Prostate gland (tissue), 2 donors: Measurements from ENCODE around the gene ZNF491. TPM values are rescaled to one million over a fixed set of nuclear protein-coding genes. Genes with fewer than 3 reads are reported as not detected.
"Not testable (repeated sequence)": the region's sequence is repeated elsewhere in the genome, so short reads cannot be mapped to it uniquely, and the experiment has no call there.

Experiments
- DNase-seq: peaks from one replicate; pipeline ENCODE4 v3.0.0-alpha.2; 2019; ENCODE audit warnings: low spot score
- H3K27ac ChIP-seq, 2 donors: fragments of 200-600 bp; sonication (generic); 2 replicates each; pipeline ENCODE4 v1.5.1; 2017 to 2019
- H3K27me3 ChIP-seq: fragments of 200-600 bp; sonication (generic); replicated peaks from 2 replicates; pipeline ENCODE4 v1.5.1; 2019; ENCODE audit not compliant: insufficient read depth
- H3K36me3 ChIP-seq, 2 donors: fragments of 200-600 bp; sonication (generic); 1 replicate in 1 of 2; 2 replicates in 1 of 2; pipeline versions ENCODE4 v1.5.1 to v1.8.1; 2017 to 2019
- H3K4me1 ChIP-seq: fragments of 200-600 bp; sonication (generic); replicated peaks from 2 replicates; pipeline ENCODE4 v1.5.1; 2019
- H3K4me3 ChIP-seq, 2 donors: fragments of 200-600 bp; sonication (generic); 2 replicates each; pipeline ENCODE4 v1.5.1; 2017 to 2019
- H3K9me3 ChIP-seq: fragments of 200-600 bp; sonication (generic); 2 replicates; pipeline ENCODE4 v1.5.1; 2017
- CTCF ChIP-seq, 4 experiments: fragments of 200-600 bp in 2 of 4; fragments of 450-650 bp in 2 of 4; sonication (generic) in 2 of 4; IDR thresholded peaks; 1 replicate in 3 of 4; 2 replicates in 1 of 4; pipeline ENCODE4 v1.5.1; 2016 to 2019; ENCODE audit warnings: antibody characterized with exemption in 4 of 4, mild to moderate bottlenecking in 2 of 4, moderate library complexity in 2 of 4
- POLR2A ChIP-seq: fragments of 450-650 bp; IDR thresholded peaks from one replicate; pipeline ENCODE4 v1.6.1; 2016; ENCODE audit warnings: antibody characterized with exemption, mild to moderate bottlenecking
- POLR2AphosphoS5 ChIP-seq: sonication (generic); formaldehyde crosslinking; IDR thresholded peaks from one replicate; pipeline ENCODE4 v1.6.1; 2017; ENCODE audit warnings: antibody characterized with exemption
- WGBS: methylation state at CpG from one replicate; pipeline ENCODE4 v1.1.5; 2018; 5-methylcytosine and 5-hydroxymethylcytosine counted together
- intact Hi-C: fragments of 100-400 bp; cut with DNase I; formaldehyde crosslinking; loops from one replicate; pipeline ENCODE4 v1.14.2; 2022
- total RNA-seq, 2 donors: library from RNA; depleted of rRNA; stranded (reverse); fragments of >200 nt; gene quantifications; one replicate each; pipeline ENCODE4 v1.1.0, GENCODE V29; 2016

Gene ZNF491
- total RNA-seq, 2 donors from 2014 or later, result 1.6 to 2.3 TPM

GRCh38 chr19:11766597-11767591 is 31.4 kb upstream of the ZNF491 start, which contains the start of gene ZNF441:
Gene ZNF441 (plus strand): TSS chr19:11767000. CDS start chr19:11767194, 194 bp downstream.
- H3K9me3 ChIP-seq, result no peaks in the 10 kb centered on the region
- under 1% methylated on average over 57 of the region's 61 CpGs for WGBS
- peak in 2 of 4 experiments; percentile 5 for TF ChIP-seq CTCF (IDR thresholded peaks at IDR 0.05)
- TF ChIP-seq POLR2AphosphoS5, result peak; percentile 96
- TF ChIP-seq POLR2A, result peak; percentile 64
- peak; percentile 97 for DNase-seq
- no peaks in the 10 kb centered on the region for H3K4me1 ChIP-seq
- H3K4me3 ChIP-seq, result peak within 1 kb of the TSS; percentile 87 to 88
- H3K27me3 ChIP-seq, result no peaks in the 10 kb centered on the region
- no peaks in the 10 kb centered on the region for H3K36me3 ChIP-seq
- intact Hi-C loops, result no loop called here
- H3K27ac ChIP-seq, result peak within 1 kb of the TSS; percentile 94 to 96

DNA sequence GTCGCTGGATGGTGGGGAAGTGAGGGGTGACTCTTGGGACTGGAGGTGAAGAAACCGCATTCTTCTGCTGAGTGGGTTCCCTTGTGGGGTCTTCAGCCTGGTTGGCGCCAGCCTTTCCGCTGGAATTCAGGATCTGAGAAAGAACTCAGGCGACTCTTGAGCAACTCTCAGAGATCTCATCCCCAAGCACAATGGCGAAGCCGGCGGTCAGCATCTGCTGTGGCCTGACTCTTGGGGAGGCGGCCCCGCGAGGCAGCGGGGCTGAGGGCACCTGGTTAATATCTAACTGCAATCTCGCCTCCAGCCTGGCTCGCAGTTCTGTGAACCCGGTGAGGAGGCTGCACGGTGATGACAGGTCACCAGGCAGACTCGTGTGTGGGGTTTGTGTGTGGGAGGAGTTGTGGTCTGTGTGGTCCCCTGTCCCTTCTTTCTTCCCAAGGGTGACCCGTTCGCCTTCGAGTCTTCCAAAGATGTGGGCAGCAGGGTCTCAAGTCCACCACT is 30.6 kb upstream of the ZNF491 start:
- no peaks in the 10 kb centered on the region for H3K36me3 ChIP-seq
- H3K27ac ChIP-seq, result peak overlapping the region; percentile 94 to 96
- no peaks in the 10 kb centered on the region for H3K4me1 ChIP-seq
- H3K27me3 ChIP-seq, result no peaks in the 10 kb centered on the region
- TF ChIP-seq POLR2AphosphoS5 (no peak), POLR2A (no peak), CTCF (IDR thresholded peaks at IDR 0.05) (no peak)
- 1% methylated on average over 20 of the region's 20 CpGs for WGBS
- intact Hi-C loops, result no loop called here
- peak; percentile 11 for DNase-seq
- peak overlapping the region; percentile 87 to 88 for H3K4me3 ChIP-seq
- no peaks in the 10 kb centered on the region for H3K9me3 ChIP-seq

GRCh38 chr19:11769995-11770394 is 28.3 kb upstream of the ZNF491 start:
- 93% methylated on average over 4 of the region's 4 CpGs for WGBS
- no peak overlapping the region for H3K27ac ChIP-seq
- H3K27me3 ChIP-seq, result no peaks in the 10 kb centered on the region
- intact Hi-C loops, result no loop called here
- no peaks in the 10 kb centered on the region for H3K4me1 ChIP-seq
- H3K9me3 ChIP-seq, result no peaks in the 10 kb centered on the region
- no peak for DNase-seq
- no peak overlapping the region for H3K4me3 ChIP-seq
- no peaks in the 10 kb centered on the region for H3K36me3 ChIP-seq
- no peak for TF ChIP-seq POLR2AphosphoS5
- no peak for TF ChIP-seq CTCF (IDR thresholded peaks at IDR 0.05)
- no peak for TF ChIP-seq POLR2A

DNA sequence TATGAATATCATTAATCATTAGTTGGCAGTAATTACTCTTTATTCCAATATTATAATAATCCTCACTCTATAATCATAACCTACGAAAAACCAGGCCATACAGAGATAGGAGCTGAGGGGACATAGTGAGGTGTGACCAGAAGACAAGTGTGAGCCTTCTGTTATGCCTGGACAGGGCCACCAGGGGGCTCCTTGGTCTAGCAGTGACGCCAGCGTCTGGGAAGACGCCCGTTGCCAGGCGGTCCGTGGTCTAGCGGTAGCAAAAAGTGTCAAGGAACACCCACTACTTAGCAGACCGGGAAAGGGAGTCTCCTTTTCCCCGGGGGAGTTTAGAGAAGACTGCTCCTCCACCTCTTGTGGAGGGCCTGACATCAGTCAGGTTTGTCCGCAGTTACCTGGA is 26.8 kb upstream of the ZNF491 start:
- intact Hi-C loops, H3K27me3 ChIP-seq, H3K27ac ChIP-seq, DNase-seq, H3K9me3 ChIP-seq, H3K4me3 ChIP-seq, H3K4me1 ChIP-seq, H3K36me3 ChIP-seq: not testable (repeated sequence)
- WGBS, result 79% methylated on average over 11 of the region's 11 CpGs

DNA sequence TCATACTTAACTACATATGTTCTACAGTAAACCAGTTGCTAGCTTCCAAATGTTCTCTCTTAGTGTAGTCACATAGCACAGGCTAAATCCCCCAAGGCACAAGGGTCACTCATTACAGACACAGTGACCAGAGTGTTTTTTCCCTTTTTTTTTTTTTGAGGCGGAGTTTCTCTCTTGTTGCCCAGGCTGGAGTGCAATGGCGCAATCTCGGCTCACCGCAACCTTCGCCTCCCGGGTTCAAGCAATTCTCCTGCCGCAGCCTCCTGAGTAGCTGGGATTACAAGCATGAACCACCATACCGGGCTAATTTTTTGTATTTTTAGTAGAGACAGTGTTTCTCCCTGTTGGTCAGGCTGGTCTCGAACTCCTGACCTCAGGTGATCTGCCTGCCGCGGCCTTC is 21.7 kb upstream of the ZNF491 start:
- 99% methylated on average over 11 of the region's 11 CpGs for WGBS
- DNase-seq, H3K27ac ChIP-seq, H3K4me1 ChIP-seq, H3K27me3 ChIP-seq, H3K4me3 ChIP-seq, intact Hi-C loops: not testable (repeated sequence)
- H3K9me3 ChIP-seq, result peaks cover 13% of the 10 kb centered on the region
- peaks cover 20 to 21% of the 10 kb centered on the region in 2 donors for H3K36me3 ChIP-seq
